WTC11 (cell line): Measurements from ENCODE around the gene KCNJ6. TPM values are rescaled to one million over a fixed set of nuclear protein-coding genes. Genes with fewer than 3 reads are reported as not detected.

Experiments used
- ATAC-seq: fragments of 200-7000 bp; cut with Tn5 transposase; 2 replicates; pipeline ENCODE4 v1.10.0; 2021; ENCODE audit warnings: mild to moderate bottlenecking, moderate library complexity
- CTCF ChIA-PET: fragments of 300-600 bp; sonication (Branson Sonifier 250); formaldehyde crosslinking; loops from one replicate; lab custom pipeline; 2021; ENCODE audit warnings: antibody characterized with exemption; lab: Charles Lee
- POLR2A ChIA-PET: fragments of 350-600 bp; sonication (Branson Sonifier 250); formaldehyde crosslinking; loops from one replicate; lab custom pipeline; 2021; ENCODE audit warnings: antibody characterized with exemption; lab: Charles Lee
- DNase-seq: peaks from one replicate; pipeline ENCODE4 v3.0.0; 2021; ENCODE audit warnings: low spot score
- H3K27ac Mint-ChIP-seq: 2 replicates; pipeline ENCODE4 v1.8.0; 2021; ENCODE audit warnings: mixed read lengths
- H3K27me3 Mint-ChIP-seq: 2 replicates; pipeline ENCODE4 v1.8.0; 2021; ENCODE audit warnings: low read depth, mild to moderate bottlenecking, moderate library complexity, mixed read lengths
- H3K36me3 Mint-ChIP-seq: 2 replicates; pipeline ENCODE4 v1.8.0; 2021; ENCODE audit warnings: mixed read lengths
- H3K4me1 Mint-ChIP-seq: 2 replicates; pipeline ENCODE4 v1.8.0; 2022; ENCODE audit warnings: mixed read lengths
- H3K4me3 Mint-ChIP-seq: 2 replicates; pipeline ENCODE4 v1.8.0; 2021; ENCODE audit warnings: mild to moderate bottlenecking, moderate library complexity, mixed read lengths
- H3K9me3 Mint-ChIP-seq: 2 replicates; pipeline ENCODE4 v1.8.0; 2021; ENCODE audit warnings: mixed read lengths
- ELF4 ChIP-seq: sonication (generic); formaldehyde crosslinking; IDR thresholded peaks from 2 replicates; pipeline ENCODE4 v1.8.1; 2022; ENCODE audit warnings: low read depth, mild to moderate bottlenecking, moderate library complexity, missing genetic modification reagents
- GABPB1 ChIP-seq: sonication (generic); formaldehyde crosslinking; IDR thresholded peaks from 2 replicates; pipeline ENCODE4 v1.8.1; 2023; ENCODE audit warnings: mild to moderate bottlenecking, missing genetic modification reagents
- KAT7 ChIP-seq: sonication (generic); formaldehyde crosslinking; IDR thresholded peaks from 2 replicates; pipeline ENCODE4 v1.8.1; 2023; ENCODE audit warnings: missing genetic modification reagents, mild to moderate bottlenecking, borderline replicate concordance
- MXD4 ChIP-seq: fragments of 250-450 bp; sonication (Bioruptor Pico); IDR thresholded peaks from 2 replicates; pipeline ENCODE4 v1.8.0; 2021; ENCODE audit warnings: mild to moderate bottlenecking, moderate library complexity, borderline replicate concordance
- MYBL2 ChIP-seq: sonication (generic); formaldehyde crosslinking; IDR thresholded peaks from 2 replicates; pipeline ENCODE4 v1.8.1; 2023; ENCODE audit warnings: mild to moderate bottlenecking, moderate library complexity, missing genetic modification reagents
- TEAD4 ChIP-seq: sonication (generic); formaldehyde crosslinking; IDR thresholded peaks from 2 replicates; pipeline ENCODE4 v1.8.0; 2022; ENCODE audit warnings: mild to moderate bottlenecking, missing genetic modification reagents
- ZNF416 ChIP-seq: fragments of 250-450 bp; sonication (Bioruptor Pico); IDR thresholded peaks from 2 replicates; pipeline ENCODE4 v1.9.0; 2021; ENCODE audit warnings: mild to moderate bottlenecking, inconsistent platforms
- ZNF671 ChIP-seq: fragments of 250-450 bp; sonication (Bioruptor Pico); IDR thresholded peaks from 2 replicates; pipeline ENCODE4 v1.8.0; 2021; ENCODE audit warnings: mild to moderate bottlenecking
- total RNA-seq: library from RNA; stranded (reverse); gene quantifications from 3 replicates; pipeline ENCODE4 v1.2.3, GENCODE V29; 2021
- TF ChIP-seq, protein P1 (sequence below): sonication (generic); formaldehyde crosslinking; conservative IDR thresholded peaks from 2 replicates; pipeline ENCODE4 v1.8.1; 2022; ENCODE audit warnings: mild to moderate bottlenecking, missing genetic modification reagents
- TF ChIP-seq, protein P2 (sequence below): fragments of 250-450 bp; sonication (Bioruptor Pico); IDR thresholded peaks from 2 replicates; pipeline ENCODE4 v1.9.0; 2021; ENCODE audit warnings: mild to moderate bottlenecking
- TF ChIP-seq, protein P3 (sequence below): sonication (generic); formaldehyde crosslinking; IDR thresholded peaks from 2 replicates; pipeline ENCODE4 v1.8.1; 2022; ENCODE audit warnings: low read depth, mild to moderate bottlenecking, moderate library complexity, missing genetic modification reagents, borderline replicate concordance
- TF ChIP-seq, protein P4 (sequence below): sonication (generic); formaldehyde crosslinking; IDR thresholded peaks from 2 replicates; pipeline ENCODE4 v1.8.0; 2022; ENCODE audit warnings: mild to moderate bottlenecking, missing genetic modification reagents
- TF ChIP-seq, protein P5 (sequence below): sonication (generic); formaldehyde crosslinking; IDR thresholded peaks from 2 replicates; pipeline ENCODE4 v1.8.0; 2022; ENCODE audit warnings: mild to moderate bottlenecking, missing genetic modification reagents
- TF ChIP-seq, protein P6 (sequence below): fragments of 250-450 bp; sonication (Bioruptor Pico); IDR thresholded peaks from 2 replicates; pipeline ENCODE4 v1.9.0; 2021; ENCODE audit warnings: mild to moderate bottlenecking, borderline replicate concordance
- TF ChIP-seq, protein P7 (sequence below): sonication (generic); formaldehyde crosslinking; IDR thresholded peaks from 2 replicates; pipeline ENCODE4 v1.8.1; 2023; ENCODE audit warnings: mild to moderate bottlenecking, moderate library complexity, missing genetic modification reagents

The KCNJ6 gene
- total RNA-seq, 1 experiment from 2014 or later: 0.35 TPM

DNA sequence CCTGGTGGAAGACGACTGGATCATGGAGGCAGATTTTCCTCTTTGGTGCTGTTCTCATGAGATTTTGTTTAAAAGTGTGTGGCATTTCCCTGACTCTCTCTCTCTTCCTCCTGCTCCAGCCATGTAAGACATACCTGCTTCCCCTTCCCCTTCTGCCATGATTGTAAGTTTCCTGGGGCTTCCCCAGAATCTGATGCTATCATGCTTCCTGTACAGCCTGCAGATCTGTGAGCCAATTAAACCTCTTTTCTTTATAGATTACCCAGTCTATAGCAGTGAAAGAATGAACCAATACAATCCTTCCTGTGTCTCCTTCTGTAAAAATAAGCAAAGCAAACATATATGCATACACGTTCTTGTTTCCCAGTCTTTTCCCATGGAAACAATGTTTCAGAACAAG, 276.5 kb downstream of the KCNJ6 start (continued):
- TF ChIP-seq ZNF416 (no peak), GABPB1 (no peak)
- TF ChIP-seq, protein P1, sequence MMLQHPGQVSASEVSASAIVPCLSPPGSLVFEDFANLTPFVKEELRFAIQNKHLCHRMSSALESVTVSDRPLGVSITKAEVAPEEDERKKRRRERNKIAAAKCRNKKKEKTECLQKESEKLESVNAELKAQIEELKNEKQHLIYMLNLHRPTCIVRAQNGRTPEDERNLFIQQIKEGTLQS: no peak

DNA sequence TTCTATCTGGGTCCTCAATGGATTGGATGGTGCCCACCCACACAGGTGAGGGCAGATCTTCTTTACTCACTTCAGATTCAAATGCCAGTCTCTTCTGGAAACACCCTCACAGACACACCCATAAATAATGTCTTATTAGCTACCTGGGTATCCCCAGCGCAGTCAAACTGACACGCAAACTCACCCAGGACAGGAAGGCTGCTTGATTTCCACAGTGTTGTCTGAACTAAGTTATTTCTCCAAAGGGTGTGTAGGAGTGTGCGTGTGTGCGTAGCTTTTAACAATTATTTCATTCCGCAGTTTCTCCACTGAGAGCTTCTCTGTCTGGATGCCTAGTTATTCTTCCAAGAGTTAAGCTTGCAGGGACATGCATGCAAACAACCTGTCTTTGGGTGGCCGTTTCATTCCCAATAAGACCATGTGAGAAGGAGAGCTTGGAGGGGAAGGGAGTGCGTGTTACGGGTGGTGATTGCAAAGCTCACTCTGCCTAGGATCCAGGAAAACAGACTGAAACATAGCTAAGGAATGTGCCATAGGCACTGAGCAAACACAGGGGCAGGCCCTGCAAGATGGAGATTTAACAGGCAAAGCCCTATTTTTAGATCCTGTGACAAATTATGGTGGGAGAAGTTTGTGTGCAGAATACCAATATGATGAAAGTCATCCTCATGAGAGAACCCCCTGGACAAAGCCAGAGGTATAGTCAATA, 280.0 kb downstream of the KCNJ6 start:
- ATAC-seq (no peak), DNase-seq (no peak)
- Mint-ChIP-seq H3K27me3 (no peaks in the 10 kb centered on the region), H3K36me3 (peaks cover 8% of the 10 kb centered on the region), H3K9me3 (peaks cover 21% of the 10 kb centered on the region), H3K4me1 (peaks cover 16% of the 10 kb centered on the region), H3K4me3 (no peak overlapping the region), H3K27ac (no peak overlapping the region)
- TF ChIP-seq, protein P2, sequence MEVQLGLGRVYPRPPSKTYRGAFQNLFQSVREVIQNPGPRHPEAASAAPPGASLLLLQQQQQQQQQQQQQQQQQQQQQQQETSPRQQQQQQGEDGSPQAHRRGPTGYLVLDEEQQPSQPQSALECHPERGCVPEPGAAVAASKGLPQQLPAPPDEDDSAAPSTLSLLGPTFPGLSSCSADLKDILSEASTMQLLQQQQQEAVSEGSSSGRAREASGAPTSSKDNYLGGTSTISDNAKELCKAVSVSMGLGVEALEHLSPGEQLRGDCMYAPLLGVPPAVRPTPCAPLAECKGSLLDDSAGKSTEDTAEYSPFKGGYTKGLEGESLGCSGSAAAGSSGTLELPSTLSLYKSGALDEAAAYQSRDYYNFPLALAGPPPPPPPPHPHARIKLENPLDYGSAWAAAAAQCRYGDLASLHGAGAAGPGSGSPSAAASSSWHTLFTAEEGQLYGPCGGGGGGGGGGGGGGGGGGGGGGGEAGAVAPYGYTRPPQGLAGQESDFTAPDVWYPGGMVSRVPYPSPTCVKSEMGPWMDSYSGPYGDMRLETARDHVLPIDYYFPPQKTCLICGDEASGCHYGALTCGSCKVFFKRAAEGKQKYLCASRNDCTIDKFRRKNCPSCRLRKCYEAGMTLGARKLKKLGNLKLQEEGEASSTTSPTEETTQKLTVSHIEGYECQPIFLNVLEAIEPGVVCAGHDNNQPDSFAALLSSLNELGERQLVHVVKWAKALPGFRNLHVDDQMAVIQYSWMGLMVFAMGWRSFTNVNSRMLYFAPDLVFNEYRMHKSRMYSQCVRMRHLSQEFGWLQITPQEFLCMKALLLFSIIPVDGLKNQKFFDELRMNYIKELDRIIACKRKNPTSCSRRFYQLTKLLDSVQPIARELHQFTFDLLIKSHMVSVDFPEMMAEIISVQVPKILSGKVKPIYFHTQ (CRISPR knock-in tag): no peak
- TF ChIP-seq MXD4 (CRISPR knock-in tag): no peak
- TF ChIP-seq TEAD4: no peak
- TF ChIP-seq, protein P3, sequence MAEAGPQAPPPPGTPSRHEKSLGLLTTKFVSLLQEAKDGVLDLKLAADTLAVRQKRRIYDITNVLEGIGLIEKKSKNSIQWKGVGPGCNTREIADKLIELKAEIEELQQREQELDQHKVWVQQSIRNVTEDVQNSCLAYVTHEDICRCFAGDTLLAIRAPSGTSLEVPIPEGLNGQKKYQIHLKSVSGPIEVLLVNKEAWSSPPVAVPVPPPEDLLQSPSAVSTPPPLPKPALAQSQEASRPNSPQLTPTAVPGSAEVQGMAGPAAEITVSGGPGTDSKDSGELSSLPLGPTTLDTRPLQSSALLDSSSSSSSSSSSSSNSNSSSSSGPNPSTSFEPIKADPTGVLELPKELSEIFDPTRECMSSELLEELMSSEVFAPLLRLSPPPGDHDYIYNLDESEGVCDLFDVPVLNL: no peak
- TF ChIP-seq, protein P4, sequence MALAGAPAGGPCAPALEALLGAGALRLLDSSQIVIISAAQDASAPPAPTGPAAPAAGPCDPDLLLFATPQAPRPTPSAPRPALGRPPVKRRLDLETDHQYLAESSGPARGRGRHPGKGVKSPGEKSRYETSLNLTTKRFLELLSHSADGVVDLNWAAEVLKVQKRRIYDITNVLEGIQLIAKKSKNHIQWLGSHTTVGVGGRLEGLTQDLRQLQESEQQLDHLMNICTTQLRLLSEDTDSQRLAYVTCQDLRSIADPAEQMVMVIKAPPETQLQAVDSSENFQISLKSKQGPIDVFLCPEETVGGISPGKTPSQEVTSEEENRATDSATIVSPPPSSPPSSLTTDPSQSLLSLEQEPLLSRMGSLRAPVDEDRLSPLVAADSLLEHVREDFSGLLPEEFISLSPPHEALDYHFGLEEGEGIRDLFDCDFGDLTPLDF (CRISPR knock-in tag): no peak
- no peak for TF ChIP-seq ZNF671 (CRISPR knock-in tag)
- TF ChIP-seq, protein P1: no peak
- no peak for TF ChIP-seq ELF4 (CRISPR knock-in tag)
- TF ChIP-seq, protein P5, sequence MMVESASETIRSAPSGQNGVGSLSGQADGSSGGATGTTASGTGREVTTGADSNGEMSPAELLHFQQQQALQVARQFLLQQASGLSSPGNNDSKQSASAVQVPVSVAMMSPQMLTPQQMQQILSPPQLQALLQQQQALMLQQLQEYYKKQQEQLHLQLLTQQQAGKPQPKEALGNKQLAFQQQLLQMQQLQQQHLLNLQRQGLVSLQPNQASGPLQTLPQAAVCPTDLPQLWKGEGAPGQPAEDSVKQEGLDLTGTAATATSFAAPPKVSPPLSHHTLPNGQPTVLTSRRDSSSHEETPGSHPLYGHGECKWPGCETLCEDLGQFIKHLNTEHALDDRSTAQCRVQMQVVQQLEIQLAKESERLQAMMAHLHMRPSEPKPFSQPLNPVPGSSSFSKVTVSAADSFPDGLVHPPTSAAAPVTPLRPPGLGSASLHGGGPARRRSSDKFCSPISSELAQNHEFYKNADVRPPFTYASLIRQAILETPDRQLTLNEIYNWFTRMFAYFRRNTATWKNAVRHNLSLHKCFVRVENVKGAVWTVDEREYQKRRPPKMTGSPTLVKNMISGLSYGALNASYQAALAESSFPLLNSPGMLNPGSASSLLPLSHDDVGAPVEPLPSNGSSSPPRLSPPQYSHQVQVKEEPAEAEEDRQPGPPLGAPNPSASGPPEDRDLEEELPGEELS (CRISPR knock-in tag): no peak
- TF ChIP-seq, protein P6, sequence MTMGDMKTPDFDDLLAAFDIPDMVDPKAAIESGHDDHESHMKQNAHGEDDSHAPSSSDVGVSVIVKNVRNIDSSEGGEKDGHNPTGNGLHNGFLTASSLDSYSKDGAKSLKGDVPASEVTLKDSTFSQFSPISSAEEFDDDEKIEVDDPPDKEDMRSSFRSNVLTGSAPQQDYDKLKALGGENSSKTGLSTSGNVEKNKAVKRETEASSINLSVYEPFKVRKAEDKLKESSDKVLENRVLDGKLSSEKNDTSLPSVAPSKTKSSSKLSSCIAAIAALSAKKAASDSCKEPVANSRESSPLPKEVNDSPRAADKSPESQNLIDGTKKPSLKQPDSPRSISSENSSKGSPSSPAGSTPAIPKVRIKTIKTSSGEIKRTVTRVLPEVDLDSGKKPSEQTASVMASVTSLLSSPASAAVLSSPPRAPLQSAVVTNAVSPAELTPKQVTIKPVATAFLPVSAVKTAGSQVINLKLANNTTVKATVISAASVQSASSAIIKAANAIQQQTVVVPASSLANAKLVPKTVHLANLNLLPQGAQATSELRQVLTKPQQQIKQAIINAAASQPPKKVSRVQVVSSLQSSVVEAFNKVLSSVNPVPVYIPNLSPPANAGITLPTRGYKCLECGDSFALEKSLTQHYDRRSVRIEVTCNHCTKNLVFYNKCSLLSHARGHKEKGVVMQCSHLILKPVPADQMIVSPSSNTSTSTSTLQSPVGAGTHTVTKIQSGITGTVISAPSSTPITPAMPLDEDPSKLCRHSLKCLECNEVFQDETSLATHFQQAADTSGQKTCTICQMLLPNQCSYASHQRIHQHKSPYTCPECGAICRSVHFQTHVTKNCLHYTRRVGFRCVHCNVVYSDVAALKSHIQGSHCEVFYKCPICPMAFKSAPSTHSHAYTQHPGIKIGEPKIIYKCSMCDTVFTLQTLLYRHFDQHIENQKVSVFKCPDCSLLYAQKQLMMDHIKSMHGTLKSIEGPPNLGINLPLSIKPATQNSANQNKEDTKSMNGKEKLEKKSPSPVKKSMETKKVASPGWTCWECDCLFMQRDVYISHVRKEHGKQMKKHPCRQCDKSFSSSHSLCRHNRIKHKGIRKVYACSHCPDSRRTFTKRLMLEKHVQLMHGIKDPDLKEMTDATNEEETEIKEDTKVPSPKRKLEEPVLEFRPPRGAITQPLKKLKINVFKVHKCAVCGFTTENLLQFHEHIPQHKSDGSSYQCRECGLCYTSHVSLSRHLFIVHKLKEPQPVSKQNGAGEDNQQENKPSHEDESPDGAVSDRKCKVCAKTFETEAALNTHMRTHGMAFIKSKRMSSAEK: no peak
- TF ChIP-seq MYBL2 (CRISPR knock-in tag): no peak
- TF ChIP-seq, protein P7, sequence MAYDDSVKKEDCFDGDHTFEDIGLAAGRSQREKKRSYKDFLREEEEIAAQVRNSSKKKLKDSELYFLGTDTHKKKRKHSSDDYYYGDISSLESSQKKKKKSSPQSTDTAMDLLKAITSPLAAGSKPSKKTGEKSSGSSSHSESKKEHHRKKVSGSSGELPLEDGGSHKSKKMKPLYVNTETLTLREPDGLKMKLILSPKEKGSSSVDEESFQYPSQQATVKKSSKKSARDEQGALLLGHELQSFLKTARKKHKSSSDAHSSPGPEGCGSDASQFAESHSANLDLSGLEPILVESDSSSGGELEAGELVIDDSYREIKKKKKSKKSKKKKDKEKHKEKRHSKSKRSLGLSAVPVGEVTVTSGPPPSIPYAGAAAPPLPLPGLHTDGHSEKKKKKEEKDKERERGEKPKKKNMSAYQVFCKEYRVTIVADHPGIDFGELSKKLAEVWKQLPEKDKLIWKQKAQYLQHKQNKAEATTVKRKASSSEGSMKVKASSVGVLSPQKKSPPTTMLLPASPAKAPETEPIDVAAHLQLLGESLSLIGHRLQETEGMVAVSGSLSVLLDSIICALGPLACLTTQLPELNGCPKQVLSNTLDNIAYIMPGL (CRISPR knock-in tag): no peak
- TF ChIP-seq KAT7 (CRISPR knock-in tag): no peak
- CTCF ChIA-PET: interaction anchor here (0.8 kb wide), 1 partner anchor 174 kb away, joined by 4 read pairs; no protein-coding TSS in a partner anchor
- POLR2A ChIA-PET: interaction anchor here (0.6 kb wide), 1 partner anchor 107 kb away, joined by 3 read pairs; no protein-coding TSS in a partner anchor
